ENCODE data around the gene ERFL. TPM values are rescaled to one million over a fixed set of nuclear protein-coding genes. Genes with fewer than 3 reads are reported as not detected.

ERFL gene
- total RNA-seq, 4 donors from 2014 or later = 0.32 to 0.42 (median 0.33) TPM; not detected in 1

- H3K4me3 ChIP-seq = no peak overlapping the region
- no peaks in the 10 kb centered on the region for H3K36me3 ChIP-seq
- H3K4me1 ChIP-seq = peaks cover 0 to 3% (median 0%) of the 10 kb centered on the region in 4 donors
- intact Hi-C loops (cut with DNase I) = no loop called here
- no peak for DNase-seq (ENCODE audit: extremely low spot score)
- 21% methylated on average over 22 of the region's 22 CpGs for WGBS
- TF ChIP-seq, protein P1, sequence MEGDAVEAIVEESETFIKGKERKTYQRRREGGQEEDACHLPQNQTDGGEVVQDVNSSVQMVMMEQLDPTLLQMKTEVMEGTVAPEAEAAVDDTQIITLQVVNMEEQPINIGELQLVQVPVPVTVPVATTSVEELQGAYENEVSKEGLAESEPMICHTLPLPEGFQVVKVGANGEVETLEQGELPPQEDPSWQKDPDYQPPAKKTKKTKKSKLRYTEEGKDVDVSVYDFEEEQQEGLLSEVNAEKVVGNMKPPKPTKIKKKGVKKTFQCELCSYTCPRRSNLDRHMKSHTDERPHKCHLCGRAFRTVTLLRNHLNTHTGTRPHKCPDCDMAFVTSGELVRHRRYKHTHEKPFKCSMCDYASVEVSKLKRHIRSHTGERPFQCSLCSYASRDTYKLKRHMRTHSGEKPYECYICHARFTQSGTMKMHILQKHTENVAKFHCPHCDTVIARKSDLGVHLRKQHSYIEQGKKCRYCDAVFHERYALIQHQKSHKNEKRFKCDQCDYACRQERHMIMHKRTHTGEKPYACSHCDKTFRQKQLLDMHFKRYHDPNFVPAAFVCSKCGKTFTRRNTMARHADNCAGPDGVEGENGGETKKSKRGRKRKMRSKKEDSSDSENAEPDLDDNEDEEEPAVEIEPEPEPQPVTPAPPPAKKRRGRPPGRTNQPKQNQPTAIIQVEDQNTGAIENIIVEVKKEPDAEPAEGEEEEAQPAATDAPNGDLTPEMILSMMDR (IDR thresholded peaks at IDR 0.05) = no peak
- peaks cover 0 to 100% (median 63%) of the 10 kb centered on the region in 4 donors for H3K27me3 ChIP-seq
- H3K9me3 ChIP-seq = no peaks in the 10 kb centered on the region
- H3K27ac ChIP-seq (replicated peaks in 1 of 4) = no peak overlapping the region
Measured at GRCh38 chr19:41921577-41922576, 6.4 kb downstream of the ERFL start.

GRCh38 chr19:41920882-41921576 lies 7.2 kb downstream of the ERFL start:
- Histone ChIP-seq H3K9me3 (no peaks in the 10 kb centered on the region), H3K4me1 (peaks cover 0 to 3% (median under 1%) of the 10 kb centered on the region in 4 donors), H3K4me3 (no peak overlapping the region), H3K27ac (replicated peaks in 1 of 4) (no peak overlapping the region), H3K36me3 (no peaks in the 10 kb centered on the region), H3K27me3 (peaks cover 0 to 100% (median 61%) of the 10 kb centered on the region in 4 donors)
- DNase-seq (ENCODE audit: extremely low spot score) = no peak
- intact Hi-C loops (cut with DNase I) = no loop called here
- 13% methylated on average over 15 of the region's 26 CpGs for WGBS
- TF ChIP-seq EP300 (IDR thresholded peaks at IDR 0.05) = no peak
- no peak for TF ChIP-seq POLR2AphosphoS5 (IDR thresholded peaks at IDR 0.05)
- TF ChIP-seq POLR2A (IDR thresholded peaks at IDR 0.05; ENCODE audit: low read depth) = no peak
- TF ChIP-seq, protein P1 (IDR thresholded peaks at IDR 0.05) = no peak

DNA sequence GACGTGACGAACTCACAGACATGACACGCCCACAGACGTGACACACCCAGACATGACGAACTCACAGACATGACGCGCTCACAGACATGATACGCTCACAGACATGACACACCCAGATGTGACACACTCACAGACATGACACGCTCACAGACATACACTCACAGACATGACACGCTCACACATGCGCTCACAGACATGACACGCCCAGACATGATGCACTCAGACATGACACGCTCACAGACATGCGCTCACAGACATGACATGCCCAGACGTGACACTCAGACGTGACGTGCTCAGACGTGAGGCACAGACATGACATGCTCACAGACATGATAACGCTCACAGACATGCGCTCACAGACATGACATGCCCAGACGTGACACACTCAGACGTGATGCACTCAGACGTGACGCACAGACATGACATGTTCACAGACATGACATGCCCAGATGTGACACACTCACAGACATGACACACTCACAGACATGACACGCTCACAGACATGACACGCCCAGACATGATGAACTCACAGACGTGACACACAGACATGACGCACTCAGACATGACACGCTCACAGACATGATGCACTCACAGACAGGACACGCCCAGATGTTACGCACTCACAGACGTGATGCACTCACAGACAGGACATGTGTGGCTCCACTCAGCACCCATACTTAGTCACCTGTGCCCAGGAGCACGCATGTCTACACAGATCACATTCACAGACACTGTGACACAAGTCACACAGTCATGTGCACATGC lies 8.1 kb downstream of the ERFL start:
- no peak overlapping the region for H3K4me3 ChIP-seq
- intact Hi-C loops (cut with DNase I) = no loop called here
- no peak overlapping the region for H3K27ac ChIP-seq (replicated peaks in 1 of 4)
- peaks cover 0 to 100% (median 65%) of the 10 kb centered on the region in 4 donors for H3K27me3 ChIP-seq
- no peak for DNase-seq (ENCODE audit: extremely low spot score)
- WGBS = 78% methylated on average over 24 of the region's 33 CpGs
- no peaks in the 10 kb centered on the region for H3K9me3 ChIP-seq
- peaks cover 0 to 9% (median 7%) of the 10 kb centered on the region in 4 donors for H3K4me1 ChIP-seq
- TF ChIP-seq POLR2AphosphoS5 (IDR thresholded peaks at IDR 0.05) = no peak
- no peak for TF ChIP-seq POLR2A (IDR thresholded peaks at IDR 0.05; ENCODE audit: low read depth)
- no peak for TF ChIP-seq EP300 (IDR thresholded peaks at IDR 0.05)
- TF ChIP-seq, protein P1 (IDR thresholded peaks at IDR 0.05) = no peak
- H3K36me3 ChIP-seq = no peaks in the 10 kb centered on the region

GRCh38 chr19:41918653-41919244 lies 9.5 kb downstream of the ERFL start:
- Histone ChIP-seq H3K4me1 (peaks cover 0 to 13% (median 10%) of the 10 kb centered on the region in 4 donors), H3K36me3 (no peaks in the 10 kb centered on the region), H3K4me3 (no peak overlapping the region), H3K27me3 (peaks cover 1 to 98% (median 64%) of the 10 kb centered on the region in 4 donors), H3K27ac (replicated peaks in 1 of 4) (no peak overlapping the region), H3K9me3 (no peaks in the 10 kb centered on the region)
- no peak for DNase-seq (ENCODE audit: extremely low spot score)
- WGBS = 90% methylated on average over 5 of the region's 5 CpGs
- TF ChIP-seq POLR2A (IDR thresholded peaks at IDR 0.05; ENCODE audit: low read depth) (no peak), EP300 (IDR thresholded peaks at IDR 0.05) (no peak), POLR2AphosphoS5 (IDR thresholded peaks at IDR 0.05) (no peak)
- TF ChIP-seq, protein P1 (IDR thresholded peaks at IDR 0.05) = no peak
- intact Hi-C loops (cut with DNase I) = no loop called here

Data from esophagus muscularis mucosa (tissue), 4 donors.